DMS114 treated with DMSO at 0.1 percent for 48 hours (cell line): ENCODE data around the gene TEX101.
"Not testable (repeated sequence)": the region's sequence is repeated elsewhere in the genome, so short reads cannot be mapped to it uniquely, and the experiment has no call there.

Experiments
- DNase-seq: peaks from one replicate; lab custom pipeline; 2025; ENCODE audit not compliant: unreplicated experiment; lab: John Stamatoyannopoulos, UW

TEX101 gene, protein sequence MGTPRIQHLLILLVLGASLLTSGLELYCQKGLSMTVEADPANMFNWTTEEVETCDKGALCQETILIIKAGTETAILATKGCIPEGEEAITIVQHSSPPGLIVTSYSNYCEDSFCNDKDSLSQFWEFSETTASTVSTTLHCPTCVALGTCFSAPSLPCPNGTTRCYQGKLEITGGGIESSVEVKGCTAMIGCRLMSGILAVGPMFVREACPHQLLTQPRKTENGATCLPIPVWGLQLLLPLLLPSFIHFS

DNA sequence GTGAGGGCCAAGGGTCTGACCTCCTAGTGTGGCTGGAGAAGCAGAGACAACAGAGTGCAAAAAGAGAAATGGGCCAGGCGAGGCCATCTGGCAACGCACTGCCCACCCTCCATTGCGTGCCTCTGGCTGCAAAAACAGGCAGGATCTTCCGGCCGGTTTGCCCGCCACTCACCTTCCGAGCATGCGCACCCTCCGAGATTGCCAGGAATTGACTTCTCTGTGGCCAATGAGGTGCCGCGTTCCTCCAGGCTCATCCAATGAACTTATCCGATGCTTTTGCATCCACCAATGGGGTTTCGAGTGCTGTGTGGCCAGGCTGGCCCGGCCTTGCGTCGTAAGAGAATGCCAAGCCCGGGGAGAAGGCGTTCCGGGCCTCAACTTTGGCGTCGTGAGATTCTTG is at the start of gene TEX101:
TSS of gene TEX101 (plus strand) at position 337 of the 400 bp plus-strand sequence. CDS start 1,030 bp downstream, outside the sequence.
- no peak for DNase-seq

DNA sequence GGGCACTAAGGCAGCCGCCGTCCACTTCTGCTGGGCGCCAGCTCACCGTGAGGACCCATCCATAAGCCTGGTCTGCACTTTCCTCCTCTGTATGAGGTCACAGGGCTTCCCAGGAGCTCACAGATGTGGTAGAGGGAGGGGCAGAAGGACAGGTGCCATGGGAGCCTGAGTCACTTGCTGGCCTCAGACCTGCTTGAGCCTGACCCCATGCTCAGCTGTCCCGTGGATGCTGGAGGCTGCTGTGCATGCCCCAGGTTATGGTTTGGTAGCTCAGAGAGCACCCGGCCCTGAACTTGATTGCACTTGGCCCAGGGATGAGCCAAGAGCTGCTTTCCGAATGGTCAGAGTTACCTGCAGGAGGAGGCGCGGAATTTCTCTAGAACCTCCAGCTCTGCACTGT is 49.0 kb upstream of the TEX101 start:
- not testable (repeated sequence) for DNase-seq

DNA sequence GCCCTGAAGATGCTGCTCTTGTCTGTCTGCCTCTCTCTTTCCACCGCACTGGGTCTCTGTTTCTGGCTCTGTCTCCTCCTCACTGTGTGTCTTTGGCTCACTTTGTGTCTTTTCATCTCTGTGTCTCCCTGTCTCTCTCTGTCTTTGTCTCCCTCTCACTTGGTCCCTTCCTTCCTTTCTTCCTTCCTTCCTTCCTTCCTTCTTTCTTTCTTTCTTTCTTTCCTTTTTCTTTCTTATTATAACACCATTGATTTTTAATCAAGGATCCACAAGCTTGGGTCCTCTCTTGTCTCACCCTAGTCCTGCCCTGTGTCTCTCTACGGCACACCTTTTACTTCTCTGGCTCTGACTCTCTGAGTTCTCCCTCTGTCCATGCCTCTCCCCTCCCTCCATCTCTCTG is 46.9 kb upstream of the TEX101 start:
- no peak for DNase-seq

DNA sequence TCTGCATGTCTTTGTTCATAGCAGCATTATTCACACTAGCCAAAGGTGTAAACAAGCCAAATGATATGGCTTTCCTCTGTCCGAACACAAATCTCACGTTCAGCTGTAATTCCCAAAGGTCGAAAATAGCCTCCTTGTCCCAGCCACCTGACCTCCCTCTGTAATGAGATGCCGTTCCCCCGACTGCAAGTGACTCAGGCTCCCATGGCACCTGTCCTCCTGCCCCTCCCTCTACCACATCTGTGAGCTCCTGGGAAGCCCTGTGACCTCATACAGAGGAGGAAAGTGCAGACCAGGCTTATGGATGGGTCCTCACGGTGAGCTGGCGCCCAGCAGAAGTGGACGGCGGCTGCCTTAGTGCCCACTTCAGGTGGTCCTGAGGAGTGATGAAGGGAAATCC is 45.8 kb upstream of the TEX101 start:
- not testable (repeated sequence) for DNase-seq

DNA sequence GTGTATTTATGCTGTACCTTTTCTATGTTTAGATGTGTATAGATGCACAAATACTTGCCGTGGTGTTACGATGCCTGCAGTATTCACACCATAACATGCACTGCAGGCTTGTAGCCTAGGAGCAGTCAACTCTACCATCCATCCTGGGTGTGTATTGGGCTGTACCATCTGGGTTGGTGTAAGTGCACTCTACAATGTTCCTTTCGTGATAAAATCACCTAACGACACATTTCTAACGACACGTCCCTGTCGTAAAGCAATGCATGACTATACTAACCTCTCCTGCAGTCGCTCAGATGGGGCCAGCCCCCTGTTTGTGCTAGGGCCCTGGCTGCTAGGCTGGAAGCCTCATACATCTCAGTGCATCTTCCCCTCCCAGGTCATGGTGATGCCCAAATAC is 42.8 kb upstream of the TEX101 start:
- no peak for DNase-seq

DNA sequence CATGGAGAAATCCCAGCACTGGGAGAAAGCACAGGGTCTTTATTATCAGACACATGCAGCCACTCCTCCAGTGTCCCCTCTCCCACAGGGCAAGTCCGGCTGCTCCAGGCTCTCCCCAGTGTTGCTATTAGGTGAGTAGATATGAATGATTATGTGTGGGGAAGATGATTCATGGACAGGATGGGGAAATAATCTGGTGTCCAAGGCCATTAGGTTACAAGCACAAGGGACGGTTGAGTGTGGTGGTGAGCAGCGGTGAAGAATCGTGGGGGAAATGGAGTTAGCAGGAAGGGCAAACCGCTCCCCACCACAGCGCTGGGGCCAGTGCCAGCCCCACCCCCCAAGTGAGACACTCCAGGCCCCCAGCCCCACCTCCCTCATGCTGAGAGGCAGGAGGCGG is 42.2 kb upstream of the TEX101 start:
- DNase-seq, result no peak

DNA sequence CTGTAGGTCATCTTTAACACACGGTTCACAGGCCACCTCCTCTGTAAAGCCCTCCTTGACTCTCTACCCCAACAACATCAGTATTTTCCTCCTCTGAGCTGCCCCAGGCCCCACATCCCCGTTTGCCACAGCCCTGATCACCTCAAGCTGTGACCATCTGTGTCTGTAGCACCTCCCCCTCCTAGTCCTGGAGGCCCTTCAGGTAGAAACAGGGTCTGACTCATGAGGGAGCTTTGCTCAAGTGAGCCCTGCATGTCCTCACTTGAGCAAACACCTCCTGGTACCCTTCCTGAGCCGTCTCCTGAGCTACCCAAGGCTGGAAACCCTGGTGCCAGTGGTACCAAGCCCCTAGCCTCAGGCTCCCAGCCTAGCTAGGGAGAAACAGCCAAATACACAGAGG is 37.1 kb upstream of the TEX101 start:
- not testable (repeated sequence) for DNase-seq

DNA sequence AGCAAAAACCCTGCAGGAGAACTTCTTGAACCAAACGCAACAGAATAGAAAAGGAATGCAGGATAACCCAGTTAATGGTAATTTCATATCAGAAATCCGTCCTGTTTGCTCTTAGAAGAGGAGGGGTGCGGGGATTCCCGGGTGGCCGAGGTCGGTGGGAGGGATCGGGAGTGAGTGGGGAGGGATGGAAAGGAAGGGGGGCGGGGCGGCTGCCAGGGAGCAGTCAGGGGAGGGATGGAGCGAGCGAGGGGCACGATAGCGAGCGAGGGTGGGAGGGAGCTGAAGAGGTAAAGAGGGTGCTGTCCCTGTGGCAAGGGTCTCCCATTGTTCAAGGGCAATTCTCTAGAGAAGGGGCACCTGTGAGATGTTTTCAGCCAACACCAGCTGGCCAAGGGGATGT is 34.7 kb upstream of the TEX101 start:
- no peak for DNase-seq

DNA sequence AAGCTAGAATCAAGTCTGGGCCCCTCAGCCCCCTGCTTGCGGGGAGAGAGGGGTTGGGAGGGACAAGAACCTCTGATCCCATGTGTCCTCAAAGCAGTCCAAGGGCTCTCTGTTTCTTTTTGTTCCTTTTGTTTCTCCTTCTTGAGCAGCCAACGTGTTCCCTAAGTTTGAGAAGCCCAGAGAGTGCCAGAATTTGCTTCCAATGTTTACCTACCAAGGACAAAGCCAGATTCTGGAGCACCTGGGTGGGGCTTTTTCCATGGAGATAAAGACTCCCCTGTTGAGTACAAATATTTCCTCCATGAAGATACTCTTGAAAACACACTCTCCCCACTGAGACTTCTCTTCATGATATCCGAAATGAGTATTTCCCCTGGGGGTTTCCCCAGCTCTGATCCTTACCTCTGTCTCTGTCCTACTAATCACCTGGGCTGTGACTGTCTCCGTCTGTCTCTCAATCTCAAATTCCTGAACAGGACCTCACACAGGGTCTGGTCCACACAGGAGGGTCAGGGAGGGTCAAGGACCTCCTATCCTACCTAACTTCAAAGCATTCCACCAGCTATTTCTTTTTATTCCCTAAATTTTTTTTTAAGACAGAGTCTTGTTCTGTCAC is 33.8 kb upstream of the TEX101 start:
- no peak for DNase-seq

DNA sequence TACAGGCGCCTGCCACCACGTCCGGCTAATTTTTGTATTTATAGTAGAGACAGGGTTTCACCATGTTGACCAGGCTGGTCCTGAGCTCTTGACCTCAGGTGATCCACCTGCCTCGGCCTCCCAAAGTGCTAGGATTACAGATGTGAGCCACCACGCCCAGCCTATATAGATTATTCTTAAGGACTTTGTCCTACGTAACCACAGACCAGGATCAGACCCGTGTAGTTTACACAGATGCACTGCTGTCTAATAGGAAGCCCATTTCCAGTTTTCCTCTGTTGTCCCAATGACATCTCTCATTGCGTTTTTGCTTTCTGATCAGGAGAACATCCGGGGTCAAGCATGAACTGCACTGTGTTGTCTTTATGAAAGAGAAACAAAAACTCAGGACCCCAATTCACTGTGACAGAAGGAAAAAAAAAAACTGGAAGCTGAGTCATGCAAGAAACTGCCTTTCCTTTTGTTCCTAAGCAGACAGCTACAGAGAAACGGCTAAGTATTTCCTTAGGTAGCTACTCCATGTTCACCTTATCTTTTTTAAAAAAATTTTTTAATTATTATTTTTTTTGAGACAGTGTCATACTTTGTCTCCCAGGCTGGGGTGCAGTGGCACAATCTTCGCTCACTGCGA is 32.0 kb upstream of the TEX101 start:
- DNase-seq, result not testable (repeated sequence)

DNA sequence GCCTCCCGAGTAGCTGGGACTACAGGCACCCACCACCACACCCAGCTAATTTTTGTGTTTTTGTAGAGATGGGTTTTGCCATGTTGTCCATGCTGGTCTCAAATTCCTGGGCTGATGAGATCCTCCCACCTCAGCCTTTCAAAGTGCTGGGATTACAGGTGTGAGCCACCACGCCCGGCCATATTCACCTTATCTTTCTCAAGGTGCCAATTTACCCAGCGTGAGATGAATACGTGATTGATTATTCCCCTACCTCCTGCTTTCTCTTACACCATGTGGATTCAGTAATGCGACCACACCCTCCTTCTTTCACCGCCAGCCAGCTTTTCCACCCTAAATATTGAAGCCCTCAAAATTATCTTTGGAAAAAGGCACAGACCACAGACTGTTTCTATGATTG is 31.4 kb upstream of the TEX101 start:
- not testable (repeated sequence) for DNase-seq

DNA sequence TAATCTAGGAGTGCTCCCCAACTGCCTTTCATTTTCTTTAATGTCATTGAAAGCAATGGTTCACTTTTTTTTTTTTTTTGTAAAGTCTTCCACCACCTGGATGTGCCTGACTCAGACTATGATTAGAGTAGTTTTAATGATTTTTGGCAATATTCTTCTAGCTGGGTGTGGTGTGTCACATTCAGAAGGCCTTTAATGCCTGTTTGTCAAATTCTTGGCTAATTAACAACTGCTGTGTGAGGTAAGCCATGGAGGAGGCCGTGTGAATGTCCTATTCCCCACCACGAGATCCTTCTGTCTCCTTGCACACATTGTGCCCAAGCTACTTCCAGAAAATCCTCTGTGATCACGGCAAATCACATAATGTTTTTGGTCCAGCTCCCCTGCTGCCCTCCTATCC is 30.9 kb upstream of the TEX101 start:
- not testable (repeated sequence) for DNase-seq

DNA sequence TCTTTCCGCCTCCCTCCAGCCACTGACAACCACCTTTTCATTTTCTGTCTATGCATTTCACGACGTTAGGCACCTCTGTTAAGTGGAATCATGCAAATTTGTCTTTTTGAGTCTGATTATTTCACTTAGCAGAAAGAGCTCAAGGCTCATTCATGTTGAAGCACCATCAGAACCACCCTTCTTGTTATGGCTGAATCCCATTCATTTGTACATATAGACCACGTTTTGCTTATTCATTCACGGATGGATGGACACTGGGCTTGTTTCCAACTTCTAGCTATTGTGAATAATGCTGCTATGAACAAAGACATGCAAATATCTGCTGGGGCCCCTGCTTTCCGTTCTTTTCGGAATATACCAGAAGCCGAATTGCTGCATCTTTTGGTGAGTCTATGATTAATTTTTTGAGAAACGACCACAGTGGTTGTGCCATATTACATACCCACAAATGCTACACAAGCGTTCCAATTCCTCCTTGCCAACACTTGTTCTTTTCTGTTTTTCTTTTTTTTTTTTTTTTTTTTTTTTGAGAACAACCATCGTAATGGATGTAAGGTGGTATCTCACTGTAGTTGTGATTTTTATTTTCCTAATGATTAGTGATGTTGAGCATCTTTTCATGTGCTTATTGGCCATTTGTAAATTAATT is 23.7 kb upstream of the TEX101 start:
- DNase-seq, result not testable (repeated sequence)

DNA sequence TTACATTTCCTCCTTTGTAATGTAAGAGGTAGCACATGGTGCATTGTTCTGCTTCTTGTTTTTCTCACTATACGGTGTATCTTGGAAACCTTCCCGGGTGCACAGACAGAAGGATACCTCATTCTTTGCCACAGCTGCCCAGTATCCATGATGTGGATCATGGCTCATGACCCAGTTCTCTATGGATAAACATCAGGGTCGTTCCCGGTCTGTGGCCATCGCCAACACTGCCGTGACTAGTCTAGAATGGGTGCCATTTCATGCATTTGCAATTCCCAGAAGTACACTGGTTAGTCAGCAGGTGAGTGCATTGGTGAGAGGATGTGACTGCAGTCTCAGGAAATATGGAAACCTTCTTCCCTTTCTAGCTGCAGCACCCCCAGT is 23.1 kb upstream of the TEX101 start:
- DNase-seq, result not testable (repeated sequence)

DNA sequence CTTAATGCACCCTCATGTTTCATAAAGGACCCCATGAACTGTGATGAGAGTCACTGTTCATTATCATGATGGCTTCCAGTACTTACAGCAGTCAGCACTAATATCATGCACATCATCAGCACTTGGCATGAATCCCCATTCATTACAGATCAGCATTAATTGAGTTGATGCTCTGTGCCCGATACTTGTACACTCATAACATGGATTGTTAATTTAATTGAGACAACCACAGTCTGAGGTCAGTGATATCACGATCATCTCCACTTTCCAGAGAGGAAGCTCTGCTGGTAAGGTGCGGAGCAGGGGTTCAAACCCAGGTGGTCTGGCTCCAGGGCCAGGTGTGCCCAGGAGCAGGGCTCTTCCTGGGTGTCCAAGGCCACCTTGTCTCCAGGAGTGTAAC is 21.2 kb upstream of the TEX101 start:
- DNase-seq, result not testable (repeated sequence)

DNA sequence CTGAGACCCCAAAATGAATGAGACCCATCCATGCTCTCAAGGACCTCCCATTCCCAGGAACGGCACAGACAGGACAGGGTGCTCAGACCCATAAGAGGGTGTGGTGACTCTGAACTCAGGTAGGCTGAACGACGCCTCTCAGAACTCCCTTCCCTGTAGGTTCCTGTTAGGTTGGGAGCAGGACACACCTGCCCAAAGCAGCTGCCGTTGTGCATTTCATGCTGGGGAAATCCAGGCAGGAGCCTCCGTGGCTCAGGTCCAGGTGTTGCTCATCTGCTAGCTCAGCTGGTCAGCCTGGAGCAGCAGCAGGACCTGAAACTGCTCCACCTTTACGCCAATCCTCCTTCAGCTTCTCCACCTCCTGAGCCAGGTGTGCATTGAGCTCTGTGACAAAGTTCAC is 19.1 kb upstream of the TEX101 start:
- DNase-seq, result no peak

DNA sequence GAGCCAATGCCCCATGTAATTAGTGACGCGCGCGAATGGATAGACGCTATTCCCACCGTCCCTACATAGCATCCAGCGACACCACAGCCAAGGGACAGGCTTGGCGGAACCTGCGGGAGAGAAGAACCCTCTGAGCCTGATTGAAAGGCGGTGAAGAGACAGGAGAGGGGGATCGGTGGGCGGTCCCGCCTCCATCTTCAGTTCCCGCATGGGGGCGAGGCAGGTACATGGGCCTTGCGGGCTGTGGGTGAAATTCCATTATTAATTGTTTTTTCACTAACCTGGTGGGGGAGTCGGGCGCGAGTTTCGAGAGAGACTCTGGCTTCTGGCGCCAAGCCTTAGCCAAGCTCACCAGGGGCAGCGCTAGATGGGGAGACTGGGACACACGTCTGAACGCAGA is 8.4 kb upstream of the TEX101 start:
- no peak for DNase-seq

DNA sequence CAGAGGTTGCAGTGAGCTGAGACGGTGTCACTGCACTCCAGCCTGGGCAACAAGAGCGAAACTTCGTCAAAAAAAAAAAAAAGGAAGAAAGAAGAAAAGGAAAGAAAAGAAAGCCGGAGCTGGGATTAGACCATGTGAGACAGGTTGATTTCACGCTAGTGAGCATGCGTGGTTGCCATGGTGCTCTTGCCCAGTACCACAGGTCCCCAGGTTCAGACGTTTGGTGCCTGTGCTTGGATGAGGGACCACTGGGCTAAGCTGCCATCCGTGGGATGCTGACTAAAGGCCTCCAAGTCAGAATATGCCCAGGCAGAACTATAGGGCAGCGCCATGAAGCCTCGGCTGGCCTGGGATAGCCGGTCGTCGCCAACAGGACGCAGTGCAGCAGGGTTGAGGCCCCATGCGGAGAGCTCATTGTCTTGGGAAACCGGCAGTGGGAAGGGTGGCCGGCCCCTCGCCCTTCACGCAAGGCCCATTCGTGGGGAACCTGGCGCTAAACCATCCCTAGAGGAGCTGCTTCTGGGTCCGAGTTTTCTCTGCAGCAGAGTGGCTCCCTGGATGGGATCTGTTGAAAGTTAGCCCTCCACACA is 7.2 kb upstream of the TEX101 start:
- DNase-seq, result no peak

DNA sequence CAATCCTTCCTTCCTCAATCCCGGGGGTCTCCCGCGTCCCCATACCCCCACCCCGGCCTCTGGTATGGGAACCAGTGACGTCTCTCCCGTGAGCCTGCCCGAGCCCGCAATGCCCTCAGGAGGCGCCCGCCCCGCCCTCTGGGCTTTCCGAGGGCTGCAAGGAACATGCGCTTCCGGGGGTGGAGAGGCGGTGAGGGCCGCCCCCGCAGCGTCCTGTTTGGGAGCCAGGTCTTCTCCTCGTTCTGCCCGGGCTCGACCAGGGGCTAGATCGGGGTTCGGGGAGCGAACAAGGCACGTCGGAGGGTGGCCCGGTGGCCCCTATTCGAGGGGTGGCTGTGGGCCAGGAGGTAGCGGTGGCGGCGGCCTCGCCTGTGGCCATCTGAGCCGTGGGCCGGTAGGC is 6.6 kb upstream of the TEX101 start:
- no peak for DNase-seq

DNA sequence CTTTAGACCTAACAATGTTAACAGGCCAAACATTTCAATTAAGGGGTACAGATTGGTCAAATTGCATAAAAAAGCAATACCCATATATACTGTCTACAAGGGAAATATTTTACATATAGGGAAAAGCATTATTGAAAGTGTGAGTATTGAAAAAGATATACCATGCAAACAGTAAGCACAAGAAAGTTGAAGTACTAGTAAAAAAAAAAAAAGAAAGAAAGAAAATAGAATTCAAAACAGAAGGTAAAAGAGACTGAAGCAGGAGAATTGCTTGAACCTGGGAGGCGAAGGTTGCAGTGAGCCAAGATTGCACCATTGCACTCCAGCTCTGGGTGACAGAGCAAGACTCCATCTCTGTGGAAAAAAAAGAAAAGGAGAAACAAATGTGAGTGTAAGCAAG is 5.3 kb upstream of the TEX101 start:
- no peak for DNase-seq

DNA sequence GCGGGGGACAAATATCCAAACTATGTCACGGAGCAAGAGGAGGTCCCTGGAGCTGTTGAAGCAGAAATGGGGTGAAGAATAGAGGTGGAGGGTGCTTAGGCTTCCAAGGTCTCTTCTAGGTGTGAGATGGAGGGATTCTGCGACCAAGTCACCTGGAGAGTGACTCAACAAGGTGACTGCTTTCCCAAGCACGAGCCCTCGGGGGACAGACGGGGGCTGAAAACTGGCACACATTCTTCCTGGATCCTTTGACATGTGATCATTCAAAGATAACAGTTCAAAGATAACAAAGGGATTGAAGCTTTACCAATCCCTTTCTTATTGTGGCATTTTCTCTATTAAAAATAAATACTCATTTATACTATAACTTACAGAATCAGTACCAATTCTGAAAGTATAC is 2.2 kb upstream of the TEX101 start:
- no peak for DNase-seq
